ENCODE measurements around the gene DIRAS1.
"Not testable (repeated sequence)": the region's sequence is repeated elsewhere in the genome, so short reads cannot be mapped to it uniquely, and the experiment has no call there.

The DIRAS1 gene

DNA sequence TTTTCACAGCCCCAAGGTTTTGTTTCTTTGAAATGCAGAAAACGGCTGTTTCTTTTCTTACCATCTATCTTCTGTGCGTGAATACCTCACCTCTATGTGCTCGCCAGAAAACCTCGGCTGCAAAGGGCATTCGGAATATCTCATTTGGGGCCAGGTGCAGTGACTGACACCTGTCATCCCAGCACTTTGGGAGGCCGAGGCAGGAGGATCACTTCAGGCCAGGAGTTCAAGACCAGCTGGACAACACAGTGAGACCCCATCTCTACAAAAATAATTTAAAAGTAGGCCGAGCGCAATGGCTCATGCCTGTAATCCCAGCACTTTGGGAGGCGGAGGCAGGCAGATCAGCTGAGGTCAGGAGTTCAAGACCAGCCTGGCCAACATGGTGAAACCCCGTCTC lies 53.8 kb downstream of the DIRAS1 start:
- not testable (repeated sequence) for H3K27ac ChIP-seq (ENCODE audit: low read depth, low read length, severe bottlenecking); H3K4me3 ChIP-seq (ENCODE audit: extremely low read depth, insufficient read depth, low read length, poor library complexity, severe bottlenecking); H3K4me1 ChIP-seq (ENCODE audit: control insufficient read depth, insufficient read depth, low read length, poor library complexity, severe bottlenecking); H3K36me3 ChIP-seq (ENCODE audit: control insufficient read depth, insufficient read depth, low read length); H3K9me3 ChIP-seq (ENCODE audit: control insufficient read depth, low read length)
- 88 to 93% methylated on average over 9 to 10 of the region's 10 CpGs for WGBS, 2 experiments (ENCODE audit: insufficient coverage in 2 of 2)

DNA sequence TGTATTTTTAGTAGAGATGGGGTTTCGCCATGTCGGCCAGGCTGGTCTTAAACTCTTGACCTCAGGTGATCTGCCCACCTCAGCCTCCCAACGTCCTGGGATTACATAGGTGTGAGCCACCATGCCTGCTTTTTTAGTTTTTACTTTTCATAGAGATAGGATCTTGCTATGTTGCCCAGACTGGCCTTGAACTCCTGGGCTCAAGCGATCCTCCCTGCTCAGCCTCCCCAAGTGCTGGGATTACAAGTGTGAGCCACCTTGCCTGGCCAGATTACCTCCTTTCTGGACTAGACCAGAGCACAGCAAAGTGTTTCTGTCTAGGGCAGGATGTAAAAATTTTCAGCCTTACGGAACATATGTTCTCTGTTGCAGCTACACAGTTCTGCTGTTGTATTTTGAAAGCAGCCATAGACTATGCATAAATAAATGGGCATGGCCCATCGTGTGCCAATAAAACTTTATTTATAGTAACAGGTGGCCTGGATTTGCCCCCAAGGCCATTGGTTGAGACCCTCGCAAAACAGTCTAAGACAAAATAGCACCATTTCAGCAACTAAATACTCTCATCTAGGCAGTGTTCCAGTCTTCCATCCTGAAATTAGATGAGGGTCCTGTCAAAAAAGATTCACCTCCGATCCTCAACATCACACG lies 54.7 kb downstream of the DIRAS1 start:
- 84 to 97% methylated on average over 5 to 9 of the region's 9 CpGs for WGBS, 2 experiments (ENCODE audit: insufficient coverage in 2 of 2)
- Histone ChIP-seq H3K4me3 (ENCODE audit: extremely low read depth, insufficient read depth, low read length, poor library complexity, severe bottlenecking) (no peak overlapping the region), H3K27ac (ENCODE audit: low read depth, low read length, severe bottlenecking) (no peak overlapping the region), H3K36me3 (ENCODE audit: control insufficient read depth, insufficient read depth, low read length) (no peaks in the 10 kb centered on the region), H3K4me1 (ENCODE audit: control insufficient read depth, insufficient read depth, low read length, poor library complexity, severe bottlenecking) (no peaks in the 10 kb centered on the region), H3K9me3 (ENCODE audit: control insufficient read depth, low read length) (peaks cover 9% of the 10 kb centered on the region)

DNA sequence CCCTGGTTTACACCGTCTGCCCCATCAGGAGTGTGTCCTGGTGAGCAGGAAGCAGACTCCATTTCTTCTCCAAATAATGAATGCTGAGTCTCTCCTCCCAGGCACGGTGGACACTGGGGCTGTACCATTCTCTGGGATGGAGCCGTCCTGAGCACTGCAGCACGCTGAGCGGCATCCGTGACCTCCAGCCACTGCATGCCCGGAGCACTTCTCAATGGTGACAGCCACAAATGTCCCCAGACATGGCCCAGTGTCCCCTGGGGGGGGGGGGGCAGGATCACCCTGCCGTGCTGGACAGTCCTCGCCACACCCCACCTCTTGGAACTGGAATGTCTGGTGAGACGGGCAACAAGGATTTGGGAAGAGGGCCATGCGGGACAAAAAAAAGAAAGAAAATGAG lies 56.1 kb downstream of the DIRAS1 start:
- H3K9me3 ChIP-seq (ENCODE audit: control insufficient read depth, low read length) = peaks cover 9% of the 10 kb centered on the region
- H3K4me3 ChIP-seq (ENCODE audit: extremely low read depth, insufficient read depth, low read length, poor library complexity, severe bottlenecking) = no peak overlapping the region
- no peaks in the 10 kb centered on the region for H3K4me1 ChIP-seq (ENCODE audit: control insufficient read depth, insufficient read depth, low read length, poor library complexity, severe bottlenecking)
- no peaks in the 10 kb centered on the region for H3K36me3 ChIP-seq (ENCODE audit: control insufficient read depth, insufficient read depth, low read length)
- no peak overlapping the region for H3K27ac ChIP-seq (ENCODE audit: low read depth, low read length, severe bottlenecking)
- 89 to 93% methylated on average over 5 to 9 of the region's 11 CpGs for WGBS, 2 experiments (ENCODE audit: insufficient coverage in 2 of 2)
